ES-I3 (cell line): ENCODE measurements around the gene NECTIN2.

Experiments used
- H3K36me3 ChIP-seq: 2 replicates; pipeline ENCODE4 v1.6.1; 2013; ENCODE audit warnings: mild to moderate bottlenecking, low read length, control low read depth, moderate library complexity; ENCODE audit not compliant: insufficient read depth
- H3K4me1 ChIP-seq: 2 replicates; pipeline ENCODE4 v1.6.1; 2013; ENCODE audit warnings: mild to moderate bottlenecking, control low read depth, low read length; ENCODE audit not compliant: insufficient read depth
- H3K9ac ChIP-seq: 2 replicates; pipeline ENCODE4 v1.6.1; 2013; ENCODE audit warnings: low read depth, mild to moderate bottlenecking, low read length, moderate library complexity
- H3K9me3 ChIP-seq: 2 replicates; pipeline ENCODE4 v1.6.1; 2013; ENCODE audit warnings: mild to moderate bottlenecking, low read length, moderate library complexity; ENCODE audit not compliant: control insufficient read depth, insufficient read depth

NECTIN2 gene

DNA sequence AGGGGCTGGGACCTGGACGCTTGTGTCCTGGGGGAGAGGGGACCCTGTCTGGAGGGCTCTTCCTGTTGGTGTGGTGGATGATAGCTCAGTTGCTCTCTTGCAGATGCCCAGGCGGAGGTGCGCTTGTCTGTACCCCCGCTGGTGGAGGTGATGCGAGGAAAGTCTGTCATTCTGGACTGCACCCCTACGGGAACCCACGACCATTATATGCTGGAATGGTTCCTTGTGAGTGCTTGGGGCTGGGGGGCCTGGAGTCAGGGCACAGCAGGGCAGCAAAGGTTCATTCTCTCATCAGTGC is 35.0 kb upstream of the NECTIN2 start:
- H3K9ac ChIP-seq: no peak overlapping the region

GRCh38 chr19:44812142-44812718 is 33.9 kb upstream of the NECTIN2 start:
- Histone ChIP-seq H3K9ac (no peak overlapping the region), H3K4me1 (peaks cover 23% of the 10 kb centered on the region), H3K9me3 (no peaks in the 10 kb centered on the region), H3K36me3 (peaks cover 4% of the 10 kb centered on the region; the same call in 1 of the 2 replicates)

More for the DNA sequence above, 35.0 kb upstream of the NECTIN2 start:
- no peaks in the 10 kb centered on the region for H3K9me3 ChIP-seq
- peaks cover 35% of the 10 kb centered on the region for H3K4me1 ChIP-seq
- peaks cover 4% of the 10 kb centered on the region; the same call in 1 of the 2 replicates for H3K36me3 ChIP-seq

- H3K9me3 ChIP-seq: no peaks in the 10 kb centered on the region
- peaks cover 16% of the 10 kb centered on the region; the same call in 1 of the 2 replicates for H3K4me1 ChIP-seq
- H3K9ac ChIP-seq: no peak overlapping the region
- peaks cover 4% of the 10 kb centered on the region; the same call in 1 of the 2 replicates for H3K36me3 ChIP-seq
Measured at GRCh38 chr19:44813070-44813840, 32.8 kb upstream of the NECTIN2 start.

DNA sequence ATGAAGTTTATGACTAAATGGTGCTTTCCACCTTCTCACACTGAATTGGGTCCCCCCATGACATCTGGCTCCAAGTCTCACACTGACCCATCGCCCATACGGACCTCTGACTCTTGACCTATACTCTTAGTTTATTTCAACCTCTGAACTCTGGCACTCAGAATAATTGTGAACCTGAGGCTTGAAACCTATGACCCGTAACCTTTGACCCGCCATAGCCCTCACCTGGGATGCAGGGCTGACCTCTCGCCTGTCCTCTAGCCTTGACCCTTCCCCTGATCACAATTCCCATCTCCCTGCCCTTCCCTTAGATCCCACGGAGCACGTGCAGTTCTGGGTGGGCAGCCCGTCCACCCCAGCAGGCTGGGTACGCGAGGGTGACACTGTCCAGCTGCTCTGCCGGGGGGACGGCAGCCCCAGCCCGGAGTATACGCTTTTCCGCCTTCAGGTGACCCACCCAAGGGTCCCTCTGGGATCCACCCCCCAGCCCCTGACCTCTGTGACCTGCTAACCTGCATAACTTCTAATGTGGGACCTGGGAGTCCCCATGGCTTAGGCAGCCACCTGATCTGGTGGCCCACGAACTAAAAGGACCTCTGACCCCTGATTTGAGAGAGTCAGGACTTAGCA is 32.1 kb upstream of the NECTIN2 start:
- no peaks in the 10 kb centered on the region for H3K9me3 ChIP-seq
- H3K4me1 ChIP-seq: peaks cover 16% of the 10 kb centered on the region; the same call in 1 of the 2 replicates
- H3K9ac ChIP-seq: no peak overlapping the region
- H3K36me3 ChIP-seq: peaks cover 4% of the 10 kb centered on the region; the same call in 1 of the 2 replicates

- Histone ChIP-seq H3K9me3 (no peaks in the 10 kb centered on the region), H3K9ac (no peak overlapping the region), H3K36me3 (peaks cover 4% of the 10 kb centered on the region; the same call in 1 of the 2 replicates), H3K4me1 (peaks cover 13% of the 10 kb centered on the region; the same call in 1 of the 2 replicates)
Measured at GRCh38 chr19:44814517-44814916, 31.6 kb upstream of the NECTIN2 start.

DNA sequence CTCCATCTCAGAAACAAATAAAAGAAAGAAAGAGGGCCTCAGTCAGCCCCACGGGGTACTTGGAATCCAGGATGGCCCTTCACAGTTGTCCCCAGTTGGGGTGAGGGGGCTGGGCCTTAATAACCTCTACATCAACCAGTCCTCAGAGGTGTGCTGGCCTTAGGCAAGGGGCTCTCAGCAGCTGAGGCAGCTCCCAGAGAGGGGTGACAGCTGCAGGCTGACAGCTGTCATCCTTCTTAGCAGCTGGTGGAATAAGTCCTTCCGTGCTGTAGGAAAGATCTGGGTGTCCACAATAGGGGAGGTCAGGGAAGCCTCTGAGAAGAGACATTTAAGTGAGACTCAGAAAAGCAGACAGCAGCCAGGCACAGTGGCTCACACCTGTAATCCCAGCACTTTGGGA is 29.8 kb upstream of the NECTIN2 start:
- peaks cover 4% of the 10 kb centered on the region; the same call in 1 of the 2 replicates for H3K4me1 ChIP-seq
- no peaks in the 10 kb centered on the region for H3K9me3 ChIP-seq
- no peak overlapping the region for H3K9ac ChIP-seq
- peaks cover 4% of the 10 kb centered on the region; the same call in 1 of the 2 replicates for H3K36me3 ChIP-seq

GRCh38 chr19:44817725-44818465 is 28.2 kb upstream of the NECTIN2 start:
- H3K9ac ChIP-seq: no peak overlapping the region
- H3K36me3 ChIP-seq: peaks cover 4% of the 10 kb centered on the region; the same call in 1 of the 2 replicates
- peaks cover 4% of the 10 kb centered on the region; the same call in 1 of the 2 replicates for H3K4me1 ChIP-seq
- H3K9me3 ChIP-seq: no peaks in the 10 kb centered on the region

DNA sequence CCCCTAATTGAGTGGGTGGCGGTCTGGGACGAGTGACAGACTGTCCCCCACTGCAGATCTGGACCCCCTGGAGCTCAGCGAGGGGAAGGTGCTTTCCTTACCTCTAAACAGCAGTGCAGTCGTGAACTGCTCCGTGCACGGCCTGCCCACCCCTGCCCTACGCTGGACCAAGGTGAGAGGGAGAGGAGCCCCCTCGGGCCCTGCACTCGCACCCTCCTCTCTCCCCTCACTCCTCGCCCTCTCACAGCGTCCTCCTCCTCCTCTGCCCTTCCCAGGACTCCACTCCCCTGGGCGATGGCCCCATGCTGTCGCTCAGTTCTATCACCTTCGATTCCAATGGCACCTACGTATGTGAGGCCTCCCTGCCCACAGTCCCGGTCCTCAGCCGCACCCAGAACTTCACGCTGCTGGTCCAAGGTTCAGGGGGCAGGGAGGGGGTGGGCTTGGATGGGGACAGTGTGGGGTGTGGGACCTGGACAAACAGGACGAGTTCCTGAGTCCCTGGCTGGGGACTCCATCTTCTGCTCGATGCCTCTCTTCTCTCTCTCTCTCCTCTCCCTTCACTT is 27.5 kb upstream of the NECTIN2 start:
- Histone ChIP-seq H3K9me3 (no peaks in the 10 kb centered on the region), H3K9ac (no peak overlapping the region), H3K36me3 (peaks cover 3% of the 10 kb centered on the region; the same call in 1 of the 2 replicates), H3K4me1 (peaks cover 8% of the 10 kb centered on the region)

- Histone ChIP-seq H3K9ac (no peak overlapping the region), H3K36me3 (no peaks in the 10 kb centered on the region; the same call in 1 of the 2 replicates), H3K4me1 (peaks cover 9% of the 10 kb centered on the region), H3K9me3 (no peaks in the 10 kb centered on the region)
Measured at GRCh38 chr19:44819246-44819832, 26.8 kb upstream of the NECTIN2 start.

- no peaks in the 10 kb centered on the region for H3K9me3 ChIP-seq
- H3K9ac ChIP-seq: no peak overlapping the region
- H3K36me3 ChIP-seq: no peaks in the 10 kb centered on the region
- H3K4me1 ChIP-seq: peaks cover 9% of the 10 kb centered on the region
Measured at GRCh38 chr19:44820648-44821609, 25.2 kb upstream of the NECTIN2 start.

DNA sequence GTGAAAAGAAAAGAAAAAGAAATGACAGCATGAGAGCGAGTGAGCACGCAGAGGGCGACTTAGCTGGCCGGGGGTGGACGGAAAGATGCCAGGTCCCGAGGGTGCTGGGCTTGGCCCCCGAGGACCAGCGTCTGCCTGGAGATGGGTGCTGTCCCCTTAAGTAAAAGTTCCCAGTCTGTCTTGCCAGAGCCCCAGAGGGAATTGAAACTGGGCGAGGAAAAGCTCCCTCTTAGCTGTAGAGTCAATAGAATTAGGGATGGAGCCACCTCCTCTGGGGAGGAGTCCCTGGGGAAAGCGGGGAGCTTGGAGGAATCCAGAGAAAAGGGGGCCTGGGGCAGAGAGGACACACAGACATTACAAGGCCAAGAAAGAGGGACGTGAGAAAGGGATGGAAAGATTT is 23.9 kb upstream of the NECTIN2 start:
- Histone ChIP-seq H3K36me3 (no peaks in the 10 kb centered on the region), H3K9ac (no peak overlapping the region), H3K9me3 (no peaks in the 10 kb centered on the region), H3K4me1 (peaks cover 9% of the 10 kb centered on the region)

GRCh38 chr19:44822670-44823372 is 23.3 kb upstream of the NECTIN2 start:
- Histone ChIP-seq H3K9ac (no peak overlapping the region), H3K36me3 (no peaks in the 10 kb centered on the region), H3K9me3 (no peaks in the 10 kb centered on the region), H3K4me1 (peaks cover 9% of the 10 kb centered on the region)
